ENCODE data around the gene DPEP2NB.
A peak's percentile ranks its signal among the peaks of the same experiment; 100 is the strongest.
"Not testable (repeated sequence)": the region's sequence is repeated elsewhere in the genome, so short reads cannot be mapped to it uniquely, and the experiment has no call there.

DPEP2NB gene

GRCh38 chr16:68015681-68016080 lies at the start of gene DPEP2NB:
DPEP2NB (minus strand) TSS chr16:68015911; CDS start chr16:68015770, 141 bp downstream.
- DNase-seq (ENCODE audit: low spot score), result no peak

GRCh38 chr16:68064791-68065365 lies 49.2 kb upstream of the DPEP2NB start:
- DNase-seq (ENCODE audit: low spot score), result peak; percentile 43

DNA sequence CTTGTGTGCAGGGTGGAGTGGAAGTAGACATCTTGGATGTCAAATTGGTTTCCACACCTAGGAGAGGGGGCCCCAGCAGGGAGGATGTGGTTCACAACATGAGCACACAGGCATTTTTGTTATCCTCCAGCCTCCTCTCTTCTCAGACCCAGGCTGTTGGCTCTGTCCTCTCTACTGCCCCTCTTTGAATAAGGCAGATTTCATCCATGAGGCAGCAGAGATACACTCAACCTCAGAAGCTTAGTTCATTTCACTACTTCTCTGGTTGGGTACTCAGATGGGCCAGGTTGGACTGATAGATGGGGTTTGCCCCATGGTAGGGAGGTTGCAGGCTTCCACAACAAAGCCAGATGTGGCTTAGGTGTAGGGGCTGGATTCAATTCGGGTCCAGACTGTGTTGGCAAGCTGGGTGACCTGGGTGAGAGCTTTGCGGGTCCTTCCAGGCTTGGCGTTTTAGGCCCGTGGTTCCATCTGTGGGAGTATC lies 47.2 kb upstream of the DPEP2NB start:
- DNase-seq (ENCODE audit: low spot score), result no peak

GRCh38 chr16:68061396-68061795 lies 45.7 kb upstream of the DPEP2NB start:
- no peak for DNase-seq (ENCODE audit: low spot score)

DNA sequence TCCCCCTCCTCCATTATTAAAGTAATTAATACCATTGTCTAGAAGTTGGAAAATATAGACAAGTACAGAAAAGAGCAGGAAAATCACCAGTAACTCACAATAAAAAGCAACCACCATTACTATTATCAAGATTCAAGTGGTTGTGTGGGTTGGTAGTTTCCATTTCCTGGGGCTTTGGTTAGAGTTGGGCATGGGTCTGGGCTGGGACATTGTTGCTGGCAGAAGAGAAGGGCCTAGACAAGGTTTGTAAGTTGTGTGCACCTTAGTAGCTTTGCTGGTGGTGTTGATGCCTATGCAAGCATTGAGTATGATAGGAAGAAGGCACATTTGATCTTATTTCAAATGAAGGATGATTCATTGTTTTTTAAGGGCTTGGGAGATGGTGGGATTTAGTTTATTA lies 44.1 kb upstream of the DPEP2NB start:
- DNase-seq (ENCODE audit: low spot score), result no peak

GRCh38 chr16:68055395-68055794 lies 39.7 kb upstream of the DPEP2NB start:
- DNase-seq (ENCODE audit: low spot score), result no peak

- DNase-seq (ENCODE audit: low spot score), result no peak
These were observed 33.7 kb upstream of the DPEP2NB start for GRCh38 chr16:68049449-68049848.

DNA sequence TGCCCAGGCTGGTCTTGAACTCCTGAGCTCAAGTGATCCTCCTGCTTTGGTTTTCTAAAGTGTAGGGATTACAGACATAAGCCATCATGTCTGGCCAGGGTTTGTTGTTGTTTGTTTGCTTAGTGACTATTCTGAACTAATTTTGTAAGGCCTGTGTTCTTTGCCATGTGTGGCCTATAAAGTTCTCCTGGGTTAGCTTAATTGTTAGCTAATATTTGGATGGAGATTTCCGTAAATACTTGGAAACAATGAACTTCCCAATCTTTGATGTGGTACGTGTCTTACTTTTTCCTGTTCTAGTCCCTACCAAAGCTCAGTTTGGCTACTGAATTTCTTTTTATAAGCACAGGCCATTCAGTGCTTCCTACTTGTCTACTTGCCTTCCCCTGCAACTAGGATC lies 32.3 kb upstream of the DPEP2NB start:
- no peak for DNase-seq (ENCODE audit: low spot score)

- DNase-seq (ENCODE audit: low spot score), result no peak
These were observed 30.4 kb upstream of the DPEP2NB start for GRCh38 chr16:68046106-68046505.

- DNase-seq (ENCODE audit: low spot score), result no peak
These were observed 26.1 kb upstream of the DPEP2NB start for GRCh38 chr16:68041783-68042182.

DNA sequence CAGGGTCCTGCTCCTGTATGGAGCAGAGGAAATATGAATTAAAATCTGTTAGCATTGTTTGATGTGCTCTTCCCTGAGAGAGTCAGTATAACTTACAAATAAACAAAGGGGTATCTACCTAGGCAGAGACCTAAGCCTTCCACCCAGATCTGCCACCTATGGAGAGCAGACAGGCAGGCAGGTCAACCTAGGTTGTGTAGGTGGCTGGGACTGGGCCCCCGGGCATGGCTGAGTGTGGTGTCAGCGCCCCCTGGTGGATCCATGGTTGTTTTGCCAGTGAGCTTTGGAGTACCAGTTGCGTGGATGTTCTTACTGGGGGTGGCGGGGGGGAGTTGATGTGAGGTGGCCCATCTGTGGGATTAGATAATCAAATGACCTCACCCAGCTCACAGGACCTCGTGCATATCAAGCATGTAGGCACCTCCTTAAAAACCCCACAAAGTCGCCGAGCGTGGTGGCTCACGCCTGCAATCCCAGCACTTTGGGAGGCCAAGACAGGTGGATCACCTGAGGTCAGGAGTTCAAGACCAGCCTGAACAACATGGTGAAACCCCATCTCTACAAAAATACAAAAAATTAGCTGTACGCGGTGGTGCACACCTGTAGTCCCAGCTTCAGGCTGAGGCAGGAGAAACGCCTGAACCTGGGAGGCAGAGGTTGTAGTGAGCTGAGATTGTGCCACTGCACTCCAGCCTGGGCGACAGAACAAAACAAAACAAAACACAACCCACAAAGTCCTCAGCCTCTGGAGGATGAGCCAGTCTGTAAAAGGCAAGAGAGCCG lies 25.0 kb upstream of the DPEP2NB start:
- peak; percentile 55 for DNase-seq (ENCODE audit: low spot score)

- no peak for DNase-seq (ENCODE audit: low spot score)
These were observed 22.3 kb upstream of the DPEP2NB start for GRCh38 chr16:68037841-68038597.

- DNase-seq (ENCODE audit: low spot score), result no peak
These were observed 19.5 kb upstream of the DPEP2NB start for GRCh38 chr16:68035227-68035626.

DNA sequence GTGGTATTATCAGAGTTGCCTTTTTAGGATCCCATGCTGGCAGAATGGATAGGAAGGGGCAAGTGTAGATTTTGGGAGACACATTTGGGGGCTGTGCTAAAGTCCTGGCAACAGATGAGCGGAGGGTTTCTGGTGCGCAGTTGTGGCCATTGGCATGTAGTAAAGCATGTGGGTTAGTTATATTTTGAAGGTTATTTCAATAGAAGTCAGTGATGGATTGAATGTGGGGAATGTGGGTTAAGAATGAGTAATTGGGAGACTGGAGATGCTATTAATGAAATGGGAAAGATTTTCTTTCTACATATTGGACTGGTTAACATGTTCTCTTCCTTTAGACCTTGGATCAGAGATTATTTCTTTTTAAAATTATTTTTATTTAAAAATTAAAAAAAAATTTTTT lies 17.4 kb upstream of the DPEP2NB start:
- DNase-seq (ENCODE audit: low spot score), result no peak

DNA sequence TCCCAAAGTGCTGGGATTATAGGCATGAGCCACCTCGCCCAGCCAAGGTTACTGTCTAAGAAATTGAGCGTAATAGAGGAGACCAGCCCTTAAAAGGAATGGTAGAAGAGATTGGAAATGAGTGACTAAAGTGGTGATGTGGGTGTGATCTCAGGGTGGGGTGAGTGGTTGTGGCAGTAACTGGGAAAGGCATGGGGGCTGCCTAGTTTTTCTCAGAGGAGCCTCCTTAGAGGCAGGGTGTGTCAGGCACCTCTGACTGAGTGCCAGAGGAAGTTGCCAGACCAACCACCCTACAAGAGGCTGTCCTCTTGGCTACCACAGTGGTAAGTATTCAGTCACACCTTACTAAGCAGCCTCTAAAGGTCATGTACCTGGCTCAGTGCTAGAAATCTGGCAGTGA lies 16.2 kb upstream of the DPEP2NB start:
- DNase-seq (ENCODE audit: low spot score), result peak; percentile 34

DNA sequence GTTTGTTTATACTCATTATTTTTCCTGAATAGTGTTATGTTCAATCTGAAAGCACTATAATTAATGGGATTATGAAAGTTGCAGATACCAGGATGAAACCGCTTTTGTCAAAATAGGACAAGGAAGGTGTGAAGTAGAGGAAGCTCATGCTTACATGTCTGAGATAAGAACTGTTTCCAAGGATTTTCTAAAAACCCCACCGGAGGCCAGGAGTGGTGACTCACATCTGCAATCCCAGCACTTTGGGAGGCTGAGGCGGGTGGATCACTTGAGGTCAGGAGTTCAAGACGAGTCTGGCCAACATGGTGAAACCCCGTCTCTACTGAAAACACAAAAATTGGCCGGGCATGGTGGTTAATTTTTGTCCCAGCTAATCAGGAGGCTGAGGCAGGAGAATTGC lies 14.4 kb upstream of the DPEP2NB start:
- DNase-seq (ENCODE audit: low spot score), result not testable (repeated sequence)

DNA sequence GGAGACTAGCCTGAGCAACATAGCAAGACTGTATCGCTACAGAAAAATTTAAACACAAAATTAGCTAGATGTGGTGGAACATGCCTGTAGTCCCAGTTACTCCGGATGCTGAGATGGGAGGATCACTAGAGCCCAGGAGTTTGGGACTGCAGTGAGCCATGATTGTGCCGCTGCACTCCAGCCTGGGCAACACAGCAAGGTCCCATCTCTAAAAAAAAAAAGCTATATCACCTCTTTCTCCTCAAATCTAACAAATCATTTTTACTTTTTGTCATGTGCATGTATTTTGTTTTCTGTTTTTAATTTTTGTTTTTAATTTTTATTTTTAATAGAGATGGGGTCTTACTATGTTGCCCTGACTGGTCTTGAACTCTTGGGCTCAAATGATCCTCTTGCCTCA lies 13.3 kb upstream of the DPEP2NB start:
- DNase-seq (ENCODE audit: low spot score), result no peak

DNA sequence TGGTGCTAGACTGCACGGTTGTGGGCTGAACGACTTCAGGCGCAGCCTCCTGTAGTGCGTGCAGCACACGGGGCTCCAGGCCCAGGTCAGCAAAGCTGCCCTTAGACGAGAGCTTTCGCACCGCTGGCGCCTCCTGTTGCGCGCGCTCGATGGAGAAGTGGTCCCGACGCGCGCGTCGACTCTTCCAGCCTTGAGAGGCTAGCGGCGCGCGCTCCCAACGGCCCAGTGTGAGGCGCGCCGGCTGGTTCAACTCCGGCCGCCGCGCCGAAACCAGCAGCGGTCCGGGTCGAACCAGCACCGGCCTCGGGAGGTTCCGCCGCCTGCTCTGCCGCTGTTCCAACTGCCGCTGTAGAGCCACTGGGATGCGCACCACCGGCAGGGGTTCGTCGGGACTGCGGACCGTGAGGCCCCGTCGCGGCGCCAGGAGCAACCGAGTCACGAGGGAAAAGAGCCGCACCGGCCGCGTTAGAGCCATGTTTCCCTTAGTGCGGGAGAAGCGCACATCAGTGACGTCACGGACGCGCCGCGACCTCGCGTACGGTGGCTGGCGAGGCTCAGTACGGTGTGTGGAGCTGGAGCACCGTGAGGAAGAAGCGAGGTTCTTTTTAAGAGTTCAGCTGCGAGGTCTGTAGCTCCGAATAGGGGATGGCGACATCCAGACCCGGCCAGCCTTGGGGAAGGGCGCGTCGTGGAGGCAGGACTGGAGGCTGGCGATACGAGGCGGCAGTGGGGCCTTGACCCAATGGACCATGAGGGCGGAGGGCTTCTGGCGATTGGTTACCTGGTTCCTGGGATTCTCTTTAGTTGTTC lies 7.2 kb upstream of the DPEP2NB start, which contains the start of the genes DDX28 and DUS2:
TSS of gene DDX28 (minus strand) at position 505 of the 810 bp plus-strand sequence. CDS start at position 475, 30 bp downstream.
TSS of gene DUS2 (plus strand) at position 557 of the 810 bp plus-strand sequence. CDS start 14,740 bp downstream, outside the sequence.
- peak; percentile 89 for DNase-seq (ENCODE audit: low spot score)

DNA sequence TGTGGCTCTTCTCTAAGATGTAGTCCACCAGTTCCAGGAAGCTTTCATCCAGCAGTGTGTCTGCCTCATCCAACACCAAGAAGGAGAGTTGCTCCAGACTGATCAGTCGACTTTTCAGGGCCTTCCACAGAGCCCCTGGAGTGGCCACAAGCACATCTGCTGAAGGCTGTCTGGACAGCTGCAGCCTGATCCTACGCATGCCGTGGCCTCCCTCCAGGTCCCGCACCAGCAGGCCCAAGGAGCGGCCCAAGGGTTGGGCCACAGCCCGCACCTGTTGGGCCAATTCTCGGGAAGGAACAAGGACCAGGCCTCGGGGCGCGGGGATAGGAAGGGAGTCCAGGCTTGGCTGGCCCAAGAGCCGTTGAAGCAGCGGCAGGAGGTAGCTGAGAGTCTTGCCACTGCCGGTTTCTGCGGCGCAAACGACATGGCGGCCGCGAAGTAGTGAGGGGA lies 6.6 kb upstream of the DPEP2NB start:
- DNase-seq (ENCODE audit: low spot score), result no peak

DNA sequence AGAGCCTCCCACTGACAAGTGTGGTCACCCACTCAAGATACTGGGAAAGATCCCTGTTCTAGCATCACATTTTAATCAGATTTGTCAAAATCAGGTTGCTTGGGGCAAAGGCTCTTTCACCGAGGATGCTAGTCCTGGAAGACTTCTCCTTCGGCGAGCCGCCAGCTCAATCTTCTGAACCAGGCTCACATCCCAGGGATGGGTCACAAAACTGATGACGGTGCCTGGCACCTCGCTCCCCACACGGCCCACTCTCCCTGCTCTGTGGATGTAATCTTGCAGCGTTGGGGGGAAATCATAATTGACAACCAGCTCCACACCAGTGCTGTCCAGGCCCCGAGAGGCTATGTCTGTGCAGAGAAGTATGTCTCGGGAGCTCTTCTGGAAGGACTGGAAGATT lies 5.8 kb upstream of the DPEP2NB start:
- no peak for DNase-seq (ENCODE audit: low spot score)

DNA sequence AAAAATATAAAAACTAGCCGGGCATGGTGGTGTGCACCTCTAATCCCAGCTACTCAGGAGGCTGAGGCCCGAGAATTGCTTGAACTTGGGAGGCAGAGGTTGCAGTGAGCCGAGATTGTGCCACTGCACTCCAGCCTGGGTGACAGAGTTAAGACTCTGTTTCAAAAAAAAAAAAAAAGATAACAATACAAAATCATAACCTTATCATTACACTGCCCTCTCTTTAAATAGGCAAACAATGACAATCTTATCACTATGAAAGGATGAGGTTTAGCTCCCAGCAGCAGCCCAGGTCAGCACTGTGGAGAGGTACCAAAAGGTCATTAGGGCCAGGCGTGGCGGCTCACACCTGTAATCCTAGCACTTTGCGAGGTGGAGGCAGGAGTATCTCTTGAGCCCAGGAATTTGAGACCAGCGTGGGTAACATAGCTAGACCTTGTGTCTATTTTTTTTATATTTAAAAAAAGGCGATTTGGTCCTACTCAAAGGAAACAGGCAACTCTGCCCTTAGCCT lies 3.5 kb upstream of the DPEP2NB start:
- DNase-seq (ENCODE audit: low spot score), result no peak

Measured in LoVo (cell line).